Dendritic cell treated with granulocyte-macrophage colony-stimulating factor and Interleukin-4, amounts not matched to agents 40 ng/mL and 50 ng/mL, for 4 days (primary cell): ENCODE measurements around the gene TTC3.

Source experiments
- H3K27ac Mint-ChIP-seq: one replicate; pipeline ENCODE4 v1.8.0; 2022; ENCODE audit warnings: mild to moderate bottlenecking, mixed read lengths
- H3K27me3 Mint-ChIP-seq: one replicate; pipeline ENCODE4 v1.8.0; 2022; ENCODE audit warnings: mild to moderate bottlenecking, mixed read lengths
- H3K36me3 Mint-ChIP-seq: one replicate; pipeline ENCODE4 v1.8.0; 2022; ENCODE audit warnings: low read depth, mixed read lengths
- H3K4me1 Mint-ChIP-seq: one replicate; pipeline ENCODE4 v1.8.0; 2022; ENCODE audit warnings: low read depth, mixed read lengths
- H3K4me3 Mint-ChIP-seq: one replicate; pipeline ENCODE4 v1.8.0; 2022; ENCODE audit warnings: mild to moderate bottlenecking, moderate library complexity, mixed read lengths
- H3K9me3 Mint-ChIP-seq: one replicate; pipeline ENCODE4 v1.8.0; 2022; ENCODE audit warnings: mixed read lengths
- intact Hi-C: fragments of 100-400 bp; cut with micrococcal nuclease; formaldehyde crosslinking; loops from one replicate; pipeline ENCODE4 v1.15.0; 2022

The TTC3 gene

DNA sequence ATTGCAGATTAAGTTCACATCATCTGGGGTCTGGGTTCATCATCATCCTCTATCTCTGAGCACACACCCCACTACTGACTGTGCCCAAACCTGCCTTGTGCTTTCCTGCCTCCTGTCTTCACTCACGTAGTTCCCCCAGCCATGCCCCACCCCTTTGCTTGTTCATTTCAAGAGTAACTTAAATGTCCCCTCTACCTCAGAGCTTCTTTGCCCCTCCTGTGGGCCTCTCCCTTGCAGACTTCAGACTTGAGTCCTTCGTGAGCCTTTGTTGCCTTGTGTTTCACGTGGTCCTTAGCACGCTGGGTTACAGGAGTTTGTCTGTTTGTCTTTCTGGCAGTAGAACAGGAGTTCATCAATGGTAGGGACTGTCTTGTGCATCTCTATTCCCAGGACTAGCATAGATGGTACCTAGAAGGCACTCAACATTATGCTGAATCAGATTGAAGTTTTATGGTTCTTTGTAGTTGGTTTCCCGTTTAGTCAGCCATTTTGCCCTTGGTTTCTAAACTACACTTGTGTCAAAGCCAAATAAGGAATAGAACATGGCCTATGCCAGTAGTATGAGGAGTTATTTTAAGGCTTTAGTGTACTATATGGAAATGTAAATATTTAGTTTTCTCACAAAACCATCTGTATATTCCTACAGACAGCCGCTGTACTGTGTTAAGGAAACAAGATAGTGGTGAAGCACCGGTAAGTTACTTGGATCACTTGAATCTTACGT lies 86.2 kb downstream of the TTC3 start:
- H3K9me3 Mint-ChIP-seq = no peaks in the 10 kb centered on the region
- H3K36me3 Mint-ChIP-seq = peaks cover 68% of the 10 kb centered on the region
- H3K27ac Mint-ChIP-seq = no peak overlapping the region

DNA sequence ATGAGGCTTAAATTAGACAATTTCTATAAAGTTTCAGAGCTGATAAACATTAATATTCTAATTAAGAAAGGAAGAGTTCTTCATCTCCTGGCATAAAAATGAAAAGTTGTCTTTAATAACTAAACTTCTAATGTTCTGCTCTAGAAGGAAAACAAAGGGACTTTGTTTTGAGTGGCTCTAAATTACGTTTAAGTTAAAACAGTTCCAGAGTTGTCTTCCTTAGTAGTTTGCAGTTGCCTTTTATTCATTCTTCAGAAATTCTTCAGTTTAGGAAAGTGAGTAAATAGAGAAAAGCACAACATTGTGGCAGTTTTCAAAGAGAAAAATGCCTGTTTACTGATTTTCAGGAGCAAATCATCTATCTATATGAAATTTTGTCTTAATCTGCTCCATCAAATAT lies 86.9 kb downstream of the TTC3 start:
- Mint-ChIP-seq H3K4me3 (no peak overlapping the region), H3K27me3 (no peaks in the 10 kb centered on the region), H3K9me3 (no peaks in the 10 kb centered on the region), H3K4me1 (no peaks in the 10 kb centered on the region), H3K27ac (no peak overlapping the region), H3K36me3 (peaks cover 64% of the 10 kb centered on the region)
- intact Hi-C loops = no loop called here

More for the DNA sequence above, 86.2 kb downstream of the TTC3 start:
- H3K27me3 Mint-ChIP-seq = no peaks in the 10 kb centered on the region
- H3K4me3 Mint-ChIP-seq = no peak overlapping the region
- intact Hi-C loops = no loop called here
- no peaks in the 10 kb centered on the region for H3K4me1 Mint-ChIP-seq

DNA sequence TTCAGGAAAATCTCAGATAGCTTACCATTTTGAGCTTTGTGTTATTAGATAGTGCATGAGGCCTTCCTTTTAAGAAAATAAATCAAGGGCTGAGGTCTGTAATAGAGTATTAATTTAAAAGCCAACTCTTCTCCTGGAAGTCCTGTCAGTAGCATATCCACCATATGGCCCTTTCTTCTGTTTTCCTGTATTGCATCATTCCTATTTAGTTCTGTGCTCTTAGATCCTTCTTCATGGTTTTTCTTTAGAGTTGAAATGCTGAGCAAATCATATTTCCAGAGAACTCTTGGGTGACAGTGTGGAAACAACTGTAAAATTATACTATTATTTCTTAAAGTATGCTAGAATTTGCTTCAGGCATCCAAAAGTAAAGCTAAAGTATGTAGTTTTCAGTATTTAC lies 91.7 kb downstream of the TTC3 start:
- Mint-ChIP-seq H3K27ac (no peak overlapping the region), H3K9me3 (no peaks in the 10 kb centered on the region), H3K4me3 (no peak overlapping the region), H3K4me1 (peaks cover 13% of the 10 kb centered on the region), H3K36me3 (peaks cover 64% of the 10 kb centered on the region), H3K27me3 (no peaks in the 10 kb centered on the region)
- intact Hi-C loops = no loop called here

- Mint-ChIP-seq H3K4me1 (peaks cover 13% of the 10 kb centered on the region), H3K36me3 (peaks cover 69% of the 10 kb centered on the region), H3K27me3 (no peaks in the 10 kb centered on the region), H3K9me3 (no peaks in the 10 kb centered on the region), H3K4me3 (no peak overlapping the region), H3K27ac (peak overlapping the region; percentile 46)
- intact Hi-C loops = no loop called here
Observed at GRCh38 chr21:37165586-37165985, 92.5 kb downstream of the TTC3 start.

GRCh38 chr21:37166733-37167132 lies 93.7 kb downstream of the TTC3 start:
- Mint-ChIP-seq H3K27ac (no peak overlapping the region), H3K4me3 (no peak overlapping the region), H3K36me3 (peaks cover 57% of the 10 kb centered on the region), H3K9me3 (no peaks in the 10 kb centered on the region), H3K4me1 (peaks cover 13% of the 10 kb centered on the region), H3K27me3 (no peaks in the 10 kb centered on the region)
- intact Hi-C loops = no loop called here

DNA sequence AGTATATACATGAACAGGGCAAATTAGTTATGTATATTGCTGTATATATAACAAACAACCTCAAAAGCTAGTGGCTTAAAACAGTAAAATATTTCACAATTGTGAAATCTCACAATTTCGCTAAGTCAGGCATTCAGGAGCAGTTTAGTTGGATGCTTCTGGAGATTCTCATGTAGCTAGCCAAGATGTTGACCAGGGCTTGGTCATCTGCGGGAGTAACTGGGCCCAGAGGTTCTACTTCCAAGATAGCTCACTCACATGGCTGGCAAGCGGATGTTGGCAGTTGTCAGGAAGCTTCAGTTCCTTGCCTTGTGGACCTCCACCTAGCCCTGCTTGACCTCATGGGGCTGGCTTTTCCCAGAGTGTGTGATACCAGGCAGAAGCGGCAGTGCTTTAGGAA lies 95.6 kb downstream of the TTC3 start:
- Mint-ChIP-seq H3K27me3 (no peaks in the 10 kb centered on the region), H3K9me3 (no peaks in the 10 kb centered on the region), H3K27ac (no peak overlapping the region), H3K36me3 (peaks cover 73% of the 10 kb centered on the region), H3K4me1 (peaks cover 13% of the 10 kb centered on the region), H3K4me3 (no peak overlapping the region)
- intact Hi-C loops = no loop called here

GRCh38 chr21:37172646-37173045 lies 99.6 kb downstream of the TTC3 start:
- H3K36me3 Mint-ChIP-seq = peaks cover 78% of the 10 kb centered on the region
- H3K27me3 Mint-ChIP-seq = no peaks in the 10 kb centered on the region
- no peaks in the 10 kb centered on the region for H3K9me3 Mint-ChIP-seq
- no peak overlapping the region for H3K4me3 Mint-ChIP-seq
- no peak overlapping the region for H3K27ac Mint-ChIP-seq
- intact Hi-C loops = no loop called here
- H3K4me1 Mint-ChIP-seq = no peaks in the 10 kb centered on the region

GRCh38 chr21:37176716-37177115 lies 103.7 kb downstream of the TTC3 start:
- Mint-ChIP-seq H3K4me3 (no peak overlapping the region), H3K4me1 (no peaks in the 10 kb centered on the region), H3K9me3 (peaks cover 6% of the 10 kb centered on the region), H3K27ac (no peak overlapping the region), H3K27me3 (no peaks in the 10 kb centered on the region), H3K36me3 (peaks cover 84% of the 10 kb centered on the region)
- intact Hi-C loops = no loop called here

DNA sequence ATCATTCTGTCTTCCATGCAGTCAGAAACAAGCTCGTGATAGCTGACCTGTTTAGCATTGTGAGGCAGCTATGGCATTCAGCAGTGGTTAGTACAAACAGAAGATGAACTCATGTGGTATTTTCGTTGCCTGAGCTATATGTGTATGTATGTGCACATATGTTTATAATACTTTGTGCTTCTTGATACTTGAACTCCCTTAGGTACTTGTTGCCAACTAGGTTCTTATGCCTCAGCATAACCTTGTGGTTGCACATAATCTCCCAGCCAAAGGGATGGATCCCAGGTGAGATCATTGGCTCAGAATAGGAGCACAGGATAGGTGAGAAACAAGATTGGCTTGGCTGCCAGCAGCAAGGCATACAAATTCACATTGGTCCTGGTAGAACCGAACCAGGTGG lies 108.0 kb downstream of the TTC3 start:
- no peak overlapping the region for H3K27ac Mint-ChIP-seq
- H3K4me1 Mint-ChIP-seq = no peaks in the 10 kb centered on the region
- no peak overlapping the region for H3K4me3 Mint-ChIP-seq
- peaks cover 6% of the 10 kb centered on the region for H3K9me3 Mint-ChIP-seq
- peaks cover 67% of the 10 kb centered on the region for H3K36me3 Mint-ChIP-seq
- intact Hi-C loops = no loop called here
- no peaks in the 10 kb centered on the region for H3K27me3 Mint-ChIP-seq

- Mint-ChIP-seq H3K4me1 (no peaks in the 10 kb centered on the region), H3K27ac (no peak overlapping the region), H3K36me3 (peaks cover 67% of the 10 kb centered on the region), H3K27me3 (no peaks in the 10 kb centered on the region), H3K4me3 (no peak overlapping the region), H3K9me3 (peaks cover 6% of the 10 kb centered on the region)
- intact Hi-C loops = no loop called here
Observed at GRCh38 chr21:37182222-37182621, 109.2 kb downstream of the TTC3 start.

- H3K27ac Mint-ChIP-seq = no peak overlapping the region
- H3K4me1 Mint-ChIP-seq = no peaks in the 10 kb centered on the region
- H3K9me3 Mint-ChIP-seq = peaks cover 6% of the 10 kb centered on the region
- no peak overlapping the region for H3K4me3 Mint-ChIP-seq
- intact Hi-C loops = no loop called here
- H3K36me3 Mint-ChIP-seq = peaks cover 66% of the 10 kb centered on the region
- no peaks in the 10 kb centered on the region for H3K27me3 Mint-ChIP-seq
Observed at GRCh38 chr21:37183749-37184148, 110.7 kb downstream of the TTC3 start.

- H3K27ac Mint-ChIP-seq = no peak overlapping the region
- peaks cover 65% of the 10 kb centered on the region for H3K36me3 Mint-ChIP-seq
- no peak overlapping the region for H3K4me3 Mint-ChIP-seq
- intact Hi-C loops = no loop called here
- H3K27me3 Mint-ChIP-seq = no peaks in the 10 kb centered on the region
- no peaks in the 10 kb centered on the region for H3K4me1 Mint-ChIP-seq
- H3K9me3 Mint-ChIP-seq = peaks cover 2% of the 10 kb centered on the region
Observed at GRCh38 chr21:37184784-37185593, 111.9 kb downstream of the TTC3 start.

DNA sequence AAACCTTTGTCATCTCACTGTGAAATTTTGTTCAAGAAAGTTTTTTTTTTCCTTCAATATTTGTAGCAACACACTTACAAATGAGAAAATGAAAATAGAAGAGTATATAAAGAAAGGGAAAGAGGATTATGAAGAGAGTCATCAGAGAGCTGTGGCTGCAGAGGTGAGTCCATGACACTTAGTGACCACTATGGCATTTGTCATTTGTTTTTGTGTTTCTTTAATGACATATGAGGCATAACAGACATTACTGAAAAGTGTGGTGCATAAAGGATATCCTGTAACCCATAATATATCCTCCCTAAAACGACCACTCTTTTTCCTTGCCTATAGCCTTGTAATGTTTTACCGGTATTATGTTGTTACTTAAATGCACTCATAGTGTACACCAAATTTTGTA lies 113.9 kb downstream of the TTC3 start:
- no peaks in the 10 kb centered on the region for H3K9me3 Mint-ChIP-seq
- H3K4me3 Mint-ChIP-seq = no peak overlapping the region
- H3K27me3 Mint-ChIP-seq = no peaks in the 10 kb centered on the region
- peaks cover 77% of the 10 kb centered on the region for H3K36me3 Mint-ChIP-seq
- no peak overlapping the region for H3K27ac Mint-ChIP-seq
- intact Hi-C loops = no loop called here
- H3K4me1 Mint-ChIP-seq = no peaks in the 10 kb centered on the region

GRCh38 chr21:37188825-37189224 lies 115.8 kb downstream of the TTC3 start:
- no peaks in the 10 kb centered on the region for H3K4me1 Mint-ChIP-seq
- no peak overlapping the region for H3K4me3 Mint-ChIP-seq
- no peak overlapping the region for H3K27ac Mint-ChIP-seq
- no peaks in the 10 kb centered on the region for H3K27me3 Mint-ChIP-seq
- H3K36me3 Mint-ChIP-seq = peaks cover 81% of the 10 kb centered on the region
- intact Hi-C loops = no loop called here
- no peaks in the 10 kb centered on the region for H3K9me3 Mint-ChIP-seq
